HG03025 (cell line): ENCODE data around the gene NACC2.
"Not testable (repeated sequence)": the region's sequence is repeated elsewhere in the genome, so short reads cannot be mapped to it uniquely, and the experiment has no call there.

Experiments
- ATAC-seq: cut with Tn5 transposase; IDR thresholded peaks from one replicate; pipeline ENCODE4 v1.9.1; 2021; ENCODE audit warnings: mild to moderate bottlenecking, moderate library complexity; ENCODE audit not compliant: unreplicated experiment, low FRiP score

The NACC2 gene

DNA sequence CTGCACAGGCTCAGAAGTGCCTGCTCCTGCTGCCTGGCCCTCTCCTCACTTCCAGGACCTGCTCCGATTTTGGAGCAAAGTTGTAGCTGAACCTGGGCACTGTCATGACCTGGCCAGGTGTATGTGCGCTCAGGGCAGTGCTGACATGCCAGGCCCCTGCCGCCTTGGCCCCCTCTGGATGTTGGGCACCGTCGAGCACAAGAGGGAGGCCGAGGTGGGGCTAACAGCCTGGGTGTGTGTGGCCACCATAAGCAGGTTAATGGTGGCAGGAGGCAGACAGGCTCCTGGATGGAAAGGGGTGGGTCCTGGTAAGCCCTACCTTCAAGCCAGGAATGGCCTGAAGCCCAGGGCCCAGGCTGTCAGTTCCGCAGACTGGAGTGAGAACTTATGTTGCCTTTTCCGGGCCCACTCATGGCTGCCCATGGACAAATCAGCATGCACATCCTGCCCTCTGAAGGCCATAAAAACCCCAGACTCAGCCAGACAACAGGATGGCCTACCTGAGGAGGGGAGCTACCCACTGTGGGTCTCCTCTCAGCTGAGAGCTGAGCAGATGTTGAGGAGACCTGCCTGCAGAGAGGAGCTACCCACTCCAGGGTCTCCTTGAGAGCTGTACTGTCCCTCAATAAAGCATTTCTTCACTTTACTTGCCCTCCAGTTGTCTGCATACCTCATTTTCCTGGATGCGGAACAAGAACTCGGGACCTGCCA, 66.2 kb downstream of the NACC2 start:
- ATAC-seq: no peak

DNA sequence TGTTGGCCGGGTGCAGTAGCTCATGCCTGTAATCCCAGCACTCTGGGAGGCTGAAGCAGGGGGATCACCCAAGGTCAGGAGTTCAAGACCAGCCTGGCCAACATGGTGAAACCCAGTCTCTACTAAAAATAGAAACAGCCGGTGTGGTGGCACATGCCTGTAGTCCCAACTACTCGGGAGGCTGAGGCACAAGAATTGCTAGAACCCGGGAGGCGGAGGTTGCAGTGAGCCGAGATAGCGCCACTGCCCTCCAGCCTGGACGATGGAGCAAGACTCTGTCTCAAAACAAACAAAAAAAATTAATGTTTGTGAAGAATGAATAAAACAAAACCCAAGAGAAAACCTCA, 68.2 kb downstream of the NACC2 start:
- not testable (repeated sequence) for ATAC-seq

DNA sequence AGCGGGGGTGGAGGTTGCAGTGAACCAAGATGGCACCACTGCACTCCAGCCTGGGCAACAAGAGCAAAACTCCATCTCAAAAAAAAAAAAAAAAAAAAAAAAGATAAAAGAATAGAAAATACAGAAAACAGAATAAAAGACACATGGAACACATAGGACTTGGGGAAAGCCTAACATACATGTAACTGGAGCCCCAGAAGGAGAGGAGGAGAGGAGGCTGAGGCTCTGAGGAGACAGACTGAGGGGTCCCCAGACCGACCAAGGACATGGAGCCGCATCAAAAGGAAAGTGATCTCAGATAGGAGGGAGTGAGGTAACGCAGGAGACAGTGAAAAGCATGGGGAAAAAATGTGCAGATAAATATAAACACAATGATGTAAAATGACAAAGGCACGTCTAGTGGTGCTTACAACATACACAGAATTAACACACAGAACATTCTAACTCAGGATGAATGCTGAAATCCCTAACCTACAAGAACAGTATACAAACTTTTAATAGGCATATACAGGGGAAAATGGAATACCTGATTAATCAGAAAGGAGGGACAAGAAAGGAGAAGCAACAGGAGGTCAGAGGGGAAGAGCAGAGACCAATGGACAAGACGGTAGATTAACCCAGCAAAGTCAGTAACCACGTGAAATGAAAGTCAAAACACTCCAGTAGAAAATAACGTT, 68.7 kb downstream of the NACC2 start:
- no peak for ATAC-seq

DNA sequence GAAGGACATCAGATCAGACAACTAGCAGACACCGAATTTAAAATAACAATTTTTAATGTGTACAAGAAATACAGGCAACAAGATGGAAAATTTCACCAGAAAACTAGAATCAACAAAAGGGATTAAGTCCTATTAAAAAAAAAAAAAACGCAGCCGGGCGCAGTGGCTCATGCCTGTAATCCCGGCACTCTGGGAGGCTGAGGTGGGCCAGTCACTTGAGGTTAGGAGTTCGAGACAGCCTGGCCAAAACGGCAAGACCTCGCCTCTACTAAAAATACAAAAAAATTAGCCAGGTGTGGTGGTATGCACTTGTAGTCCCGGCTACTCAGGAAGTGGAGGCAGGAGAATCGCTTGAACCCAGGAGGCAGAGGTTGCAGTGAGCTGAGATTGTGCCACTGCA, 69.6 kb downstream of the NACC2 start:
- no peak for ATAC-seq

DNA sequence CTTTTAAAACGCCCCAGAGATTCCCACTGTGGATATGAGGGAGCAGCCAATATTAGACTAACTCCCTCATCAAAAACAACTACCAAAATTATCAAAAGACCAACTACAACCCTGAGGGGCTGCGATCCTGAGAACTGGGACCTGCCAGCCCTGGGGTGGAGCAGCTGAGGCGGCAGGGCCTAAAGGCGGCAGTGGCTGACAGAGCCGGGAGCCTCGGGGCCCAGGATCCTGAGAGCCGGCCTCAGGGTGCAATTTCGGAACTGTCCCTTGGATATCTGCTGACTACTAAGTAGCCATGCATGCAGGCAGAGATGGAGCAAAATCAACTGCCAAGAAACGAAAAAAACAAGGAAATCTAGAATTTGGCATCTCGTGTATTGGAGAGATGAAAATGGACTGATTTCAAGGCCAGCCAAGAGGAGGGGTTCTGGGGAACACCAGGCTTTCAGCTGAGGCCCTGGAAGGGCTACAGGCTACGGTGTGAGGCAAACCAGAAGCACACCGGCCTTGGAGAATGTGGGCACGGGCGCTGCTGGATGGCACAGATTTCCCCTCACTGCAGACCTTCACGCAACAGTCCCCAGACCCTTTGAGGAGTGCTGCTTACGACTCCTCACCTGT, 70.3 kb downstream of the NACC2 start:
- no peak for ATAC-seq

DNA sequence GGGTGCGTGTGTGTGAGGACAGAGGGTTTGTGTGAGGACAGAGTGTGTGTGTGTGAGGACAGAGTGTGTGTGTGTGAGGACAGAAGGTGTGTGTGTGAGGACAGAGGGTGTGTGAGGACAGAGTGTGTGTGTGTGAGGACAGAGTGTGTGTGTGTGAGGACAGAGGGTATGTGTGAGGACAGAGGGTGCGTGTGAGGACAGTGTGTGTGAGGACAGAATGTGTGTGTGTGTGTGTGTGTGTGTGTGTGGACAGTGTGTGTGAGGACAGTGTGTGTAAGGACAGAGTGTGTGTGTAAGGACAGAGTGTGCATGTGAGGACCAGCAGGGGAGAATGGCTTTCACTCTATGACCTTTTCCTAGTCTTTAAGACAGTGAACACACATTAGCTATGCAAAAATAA, 70.8 kb downstream of the NACC2 start:
- ATAC-seq: no peak

DNA sequence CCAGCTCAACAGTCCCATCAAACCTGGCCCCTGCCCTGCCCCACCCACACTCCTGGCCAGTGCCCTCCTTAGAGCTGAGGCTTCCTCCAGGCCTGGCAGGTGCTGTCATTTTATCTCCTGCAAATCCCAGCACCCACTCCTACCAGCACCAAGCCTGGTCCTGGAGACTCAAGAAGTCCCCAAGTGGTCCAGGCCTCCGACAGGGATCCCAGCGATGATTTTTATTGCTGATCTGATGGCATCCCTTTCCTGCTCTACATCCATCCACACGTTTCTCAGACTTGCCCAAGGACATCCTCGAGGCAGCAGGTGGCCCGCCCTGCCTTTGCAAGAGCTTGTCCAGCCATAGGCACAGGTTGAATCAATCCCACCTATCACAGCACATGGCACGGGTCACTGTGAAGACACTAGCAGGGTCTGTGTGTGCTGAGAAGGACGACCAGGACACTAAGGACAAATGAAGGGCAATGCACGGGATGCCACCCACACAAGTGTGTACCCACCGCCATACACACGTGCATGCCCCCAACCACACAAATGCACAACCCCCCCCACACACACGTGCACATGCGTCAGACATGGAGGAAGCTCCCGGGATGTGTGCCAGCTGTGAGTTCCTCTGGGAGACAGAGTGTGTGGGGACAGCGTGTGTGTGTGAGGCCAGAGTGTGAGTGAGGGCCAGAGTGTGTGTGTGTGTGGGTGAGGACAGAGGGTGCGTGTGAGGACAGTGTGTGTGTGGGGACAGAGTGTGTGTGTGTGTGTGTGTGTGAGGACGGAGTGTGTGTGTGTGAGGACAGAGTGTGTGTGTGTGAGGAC, 71.5 kb downstream of the NACC2 start:
- ATAC-seq: no peak

DNA sequence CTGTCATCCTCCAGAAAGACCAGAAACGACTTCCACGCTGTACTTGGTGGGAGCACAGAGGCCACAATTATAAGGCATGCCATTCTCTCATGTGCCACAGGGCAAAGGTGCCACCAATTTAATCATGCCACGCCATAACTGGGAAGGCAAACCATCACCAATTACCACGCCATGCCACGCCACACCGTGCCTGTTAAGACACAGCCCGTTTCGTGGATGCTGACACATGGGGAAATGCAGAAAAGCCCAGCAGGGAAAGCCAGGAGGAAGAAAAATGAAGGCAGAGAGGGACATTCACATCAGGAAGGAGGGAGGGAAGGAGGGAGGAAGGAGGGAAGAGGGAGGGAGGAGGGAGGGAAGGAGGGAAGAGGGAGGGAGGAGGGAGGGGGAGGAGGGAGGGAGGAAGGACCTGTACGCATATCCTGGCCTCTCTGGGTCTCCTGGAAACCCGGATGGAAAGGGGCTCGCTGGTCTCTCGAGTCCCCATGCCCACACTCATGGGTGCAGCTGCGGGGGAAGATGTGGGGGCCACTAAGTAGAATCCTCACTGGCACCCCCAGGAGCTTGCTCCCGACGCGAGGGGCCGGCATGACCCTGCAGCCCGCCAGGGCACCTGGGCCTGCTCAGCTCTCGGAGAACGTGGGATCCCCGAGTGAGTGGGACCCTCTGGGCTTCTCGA, 72.2 kb downstream of the NACC2 start:
- no peak for ATAC-seq

DNA sequence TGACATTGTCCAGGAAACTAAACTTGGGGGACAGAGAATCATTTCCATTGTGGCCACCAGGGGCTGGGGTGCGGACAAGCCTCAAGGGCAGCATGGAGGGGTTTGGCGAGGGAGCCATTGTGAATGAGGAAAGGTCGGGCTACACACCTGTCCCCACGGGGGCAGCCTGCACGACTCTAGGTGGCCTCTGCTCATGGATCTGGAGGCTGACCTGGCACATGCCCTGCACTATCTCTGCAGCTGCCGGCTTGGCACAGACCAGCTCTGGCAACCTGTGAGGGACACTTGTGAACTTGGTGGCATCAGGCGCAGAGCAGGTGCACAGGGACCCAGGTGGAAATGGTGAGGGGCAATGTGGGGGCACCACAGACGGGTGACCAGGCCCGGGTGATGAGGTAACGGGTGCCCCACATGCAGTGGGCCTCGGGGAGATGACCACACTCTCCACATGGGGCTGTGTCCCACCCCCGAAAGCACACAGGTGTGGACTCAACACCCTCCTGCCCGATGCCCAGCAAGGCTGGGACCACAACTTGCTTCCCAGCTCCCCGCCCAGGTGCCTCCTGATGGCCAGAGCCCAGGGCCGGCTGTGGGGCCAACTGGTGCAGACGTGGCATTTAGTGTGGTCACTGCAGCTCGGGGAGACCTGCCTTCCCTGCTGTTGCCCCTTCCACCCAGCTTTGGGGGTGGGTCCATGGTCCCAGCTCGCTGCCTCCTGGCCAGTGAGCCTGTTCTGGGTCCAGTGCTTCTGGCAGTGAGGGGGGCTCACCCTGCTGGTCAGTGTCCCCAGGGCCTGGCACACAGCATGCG, 73.0 kb downstream of the NACC2 start:
- ATAC-seq: no peak

DNA sequence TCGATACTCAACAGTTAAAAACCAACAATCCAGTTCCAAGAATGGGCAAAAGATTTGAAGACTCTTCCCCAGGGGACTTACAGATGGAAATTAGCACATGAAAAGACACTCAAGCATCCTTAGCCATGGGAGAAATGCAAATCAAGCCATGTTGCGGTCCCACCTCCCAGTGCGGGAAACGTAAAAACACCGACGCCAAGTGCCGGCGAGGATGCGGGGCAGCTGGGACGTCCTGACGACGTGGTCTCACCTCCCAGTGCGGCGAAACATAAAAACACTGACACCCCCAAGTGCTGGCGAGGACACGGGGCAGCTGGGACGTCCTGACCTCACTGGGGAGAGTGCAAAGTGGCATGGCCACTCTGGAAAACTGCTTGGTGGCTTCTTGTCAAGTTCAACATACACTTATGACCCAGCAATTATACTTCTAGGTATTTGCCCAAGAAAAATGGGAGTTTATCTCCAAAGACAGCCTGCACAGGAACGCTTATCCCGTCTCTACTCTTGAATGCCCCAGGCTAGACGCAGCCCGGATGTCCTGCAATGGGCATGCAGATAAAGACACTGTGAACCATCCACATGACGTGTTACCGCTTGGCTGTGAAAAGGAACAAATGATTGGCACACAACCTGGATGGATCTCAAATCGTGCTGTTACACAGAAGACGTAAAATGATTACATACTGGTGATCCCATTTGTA, 73.8 kb downstream of the NACC2 start:
- no peak for ATAC-seq

DNA sequence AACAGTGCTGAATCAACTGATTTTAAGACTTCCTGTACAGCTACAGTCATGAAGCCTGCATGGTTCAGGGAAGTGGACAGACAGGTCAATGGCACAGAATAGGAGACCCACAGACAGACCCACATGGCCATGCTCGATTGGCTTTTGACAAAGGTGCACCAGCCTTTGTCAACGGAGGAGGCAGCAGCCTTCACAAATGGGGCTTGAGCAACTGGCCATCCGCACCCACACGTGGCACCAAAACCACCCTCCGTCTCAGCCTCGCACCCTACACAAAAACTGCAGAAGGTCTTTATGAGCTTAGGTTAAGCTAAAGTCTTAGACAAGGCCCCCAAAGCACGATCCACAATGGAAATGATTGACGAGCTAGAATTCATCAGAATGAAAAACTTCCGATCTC, 74.4 kb downstream of the NACC2 start:
- no peak for ATAC-seq

DNA sequence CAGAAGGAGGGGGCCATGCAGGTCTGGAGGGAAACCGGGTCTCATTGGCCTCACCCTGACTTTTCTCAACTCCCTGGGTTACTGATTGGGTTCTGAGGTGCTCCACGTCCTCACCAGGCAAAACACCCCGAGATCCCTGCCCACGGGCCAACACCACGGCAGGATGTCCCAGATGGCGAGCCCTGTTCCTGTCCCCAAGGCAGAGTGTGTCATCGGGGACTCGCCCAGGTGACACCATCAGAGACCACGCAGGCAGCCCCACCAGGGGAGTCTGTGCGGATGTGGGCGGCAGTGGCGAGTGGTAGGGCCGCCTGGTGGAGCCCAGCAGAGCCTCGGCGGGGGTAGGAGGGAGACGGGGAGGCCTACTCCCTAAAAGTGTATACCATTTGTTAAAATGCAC, 74.9 kb downstream of the NACC2 start:
- ATAC-seq: no peak

DNA sequence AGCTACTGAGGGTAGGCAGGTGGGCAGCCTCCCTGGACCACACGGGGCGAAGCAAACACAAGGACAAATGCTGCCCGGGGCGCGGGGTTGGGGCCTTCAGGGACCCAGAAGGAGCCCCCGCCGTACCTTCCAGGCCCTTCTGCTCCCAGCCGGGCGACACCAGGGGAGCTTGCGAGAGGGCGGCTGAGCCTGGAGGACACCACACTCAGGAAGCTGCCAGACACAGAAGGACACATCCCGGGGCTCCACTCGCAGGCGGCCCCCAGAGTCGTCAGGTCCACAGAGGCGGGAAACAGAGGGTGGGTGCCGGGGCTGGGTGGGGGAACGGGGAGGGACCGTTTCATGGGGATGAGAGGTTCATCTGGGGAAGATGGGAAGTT, 75.4 kb downstream of the NACC2 start:
- ATAC-seq: no peak

DNA sequence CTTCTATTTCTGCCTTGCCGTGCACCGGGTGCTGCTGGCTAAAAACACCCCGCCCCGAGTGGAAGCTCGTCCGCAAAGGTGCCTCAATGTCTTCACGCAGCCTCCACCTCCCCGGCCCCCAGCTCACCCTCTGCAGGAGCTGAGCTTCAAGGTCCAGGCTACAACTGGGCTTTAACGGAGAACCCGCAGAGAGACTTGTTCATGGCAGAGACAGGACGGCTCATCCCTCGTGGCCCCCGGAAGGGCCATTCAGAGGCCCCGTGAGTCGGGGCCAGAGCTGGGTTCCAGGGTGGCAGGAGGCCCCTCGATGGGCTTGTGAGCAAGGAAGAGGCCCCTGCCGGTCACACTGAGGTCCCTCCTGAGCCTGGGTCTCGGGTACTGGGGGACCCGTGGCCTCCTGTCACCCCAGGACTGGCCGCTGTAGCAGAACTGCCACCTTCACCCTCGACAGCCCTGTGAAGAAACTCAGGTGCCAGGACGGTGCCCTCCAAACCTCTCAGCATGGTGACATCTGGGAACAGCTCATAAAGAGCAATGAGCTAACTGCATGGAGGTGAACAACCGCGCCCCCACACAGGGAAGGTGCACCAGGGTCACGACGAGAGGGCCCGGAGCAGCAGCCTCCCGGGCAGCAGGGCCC, 75.9 kb downstream of the NACC2 start:
- no peak for ATAC-seq

DNA sequence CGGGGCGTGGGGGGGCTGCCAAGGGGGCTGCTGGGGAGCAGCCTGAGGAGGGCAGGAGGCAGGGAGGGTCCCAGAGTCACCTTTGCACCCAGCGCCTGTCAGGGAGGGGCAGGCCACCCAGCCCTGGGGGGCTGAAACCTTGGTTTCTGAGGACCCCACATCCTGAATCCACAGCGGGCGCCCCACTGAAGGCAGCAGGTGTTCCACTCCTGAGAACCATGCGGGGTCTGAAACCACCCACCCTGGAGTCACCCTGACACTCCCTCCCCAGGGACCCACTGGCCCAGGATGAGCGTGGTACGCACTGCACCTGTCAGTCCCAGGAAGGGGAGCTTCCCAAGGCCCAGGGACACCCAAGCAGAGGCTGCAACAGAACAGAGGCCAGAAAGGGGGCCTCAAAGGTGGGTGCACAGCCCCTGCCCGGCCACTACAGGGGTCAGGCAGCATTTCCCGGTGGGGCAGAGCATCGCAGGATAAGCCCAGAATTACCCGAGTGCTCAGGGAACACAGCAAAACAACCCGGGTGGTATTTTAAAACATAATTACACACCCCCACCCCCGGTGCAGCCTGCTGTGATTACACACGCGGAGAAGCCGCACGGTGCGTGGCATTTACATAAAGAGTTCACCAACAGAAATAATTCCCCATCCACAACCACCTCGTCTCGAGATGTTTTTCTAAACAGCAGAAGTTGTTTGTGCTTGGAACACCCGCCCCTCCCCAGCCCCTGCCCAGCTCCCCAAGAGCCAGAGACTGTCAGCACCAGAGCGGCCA, 76.6 kb downstream of the NACC2 start:
- no peak for ATAC-seq

DNA sequence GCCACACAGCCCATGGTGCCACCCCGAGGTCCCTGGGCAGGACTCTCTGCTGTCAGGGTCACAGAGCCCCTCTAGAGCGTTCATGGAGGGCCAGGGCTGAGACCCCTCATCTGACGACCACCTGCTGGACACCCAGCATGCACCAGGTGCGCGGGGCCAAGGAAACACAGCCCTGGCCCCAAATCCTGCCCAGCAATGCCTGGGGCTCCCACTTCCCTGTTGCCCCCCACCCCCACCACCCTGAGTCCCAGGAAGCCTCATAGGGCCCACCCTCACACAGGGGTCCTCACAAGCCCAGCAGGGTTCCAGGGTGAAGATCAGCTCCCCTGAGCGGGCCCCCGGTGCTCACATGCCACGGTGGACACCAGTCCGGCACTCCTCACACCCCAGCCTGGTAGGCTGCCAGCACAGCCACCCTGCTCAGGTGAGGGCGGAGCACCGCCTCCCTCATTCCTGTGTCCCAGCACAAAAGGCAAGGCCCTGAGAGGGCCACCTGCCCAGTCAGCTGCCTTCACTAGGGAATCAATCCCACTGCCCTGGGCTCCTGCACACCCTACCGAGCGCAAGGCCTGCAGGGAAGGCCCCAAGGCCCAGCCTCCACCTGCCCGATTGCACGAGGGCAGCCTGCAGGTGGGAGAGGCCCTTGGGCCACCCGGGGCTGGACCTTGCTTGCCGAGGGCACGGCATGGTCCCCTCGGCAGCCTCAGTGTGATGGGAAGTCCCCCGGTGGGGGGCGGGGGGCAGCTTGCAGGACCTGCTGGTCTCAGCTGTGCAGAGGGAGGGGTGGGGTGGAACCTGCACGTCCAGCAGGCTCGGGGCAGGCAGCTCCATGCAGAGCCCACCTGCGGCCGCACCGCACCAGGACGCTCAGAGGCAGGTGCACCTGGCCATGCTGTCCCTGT, 77.5 kb downstream of the NACC2 start:
- no peak for ATAC-seq
